Measurements from ENCODE around the gene MED8.

The MED8 gene

DNA sequence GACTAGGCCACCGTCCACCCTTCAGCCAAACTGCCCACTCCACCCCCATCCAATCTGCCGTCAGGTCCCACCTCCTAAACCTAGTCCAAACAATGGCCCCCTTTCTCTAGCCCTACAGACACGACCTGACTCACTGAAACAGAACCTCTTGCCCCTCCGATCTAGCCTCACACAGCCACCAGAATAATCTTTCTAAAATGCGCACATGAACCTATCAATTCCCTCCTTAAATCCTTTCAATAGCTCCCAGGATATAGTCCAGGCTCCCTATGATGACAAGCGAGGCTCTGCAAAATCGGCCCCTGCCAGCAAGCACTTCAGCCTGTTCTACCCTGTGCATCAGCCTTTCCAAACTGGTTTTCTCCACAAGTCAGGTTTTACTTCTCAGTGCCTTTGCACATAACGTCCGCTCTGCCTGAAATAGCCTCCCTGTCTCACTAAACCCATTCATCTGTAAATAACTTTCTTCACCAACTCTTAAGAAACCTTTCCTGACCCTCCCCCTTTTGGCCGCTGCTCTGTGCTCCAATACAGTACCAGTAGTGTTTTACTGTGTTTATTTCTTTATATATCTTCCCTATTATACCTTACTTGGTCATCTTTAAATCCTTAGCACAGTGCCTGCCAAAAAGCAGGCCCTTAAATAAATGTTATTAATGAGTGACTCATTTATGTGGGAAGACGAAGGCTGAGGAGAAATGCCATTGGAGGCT lies 39.9 kb downstream of the MED8 start:
- TF ChIP-seq ZNF274 (IDR thresholded peaks at IDR 0.05; ENCODE audit: low read depth, low read length), result no peak
- H3K4me3 ChIP-seq (ENCODE audit: low read length), result peak overlapping the region; percentile 62; the same call in 1 of the 2 replicates

DNA sequence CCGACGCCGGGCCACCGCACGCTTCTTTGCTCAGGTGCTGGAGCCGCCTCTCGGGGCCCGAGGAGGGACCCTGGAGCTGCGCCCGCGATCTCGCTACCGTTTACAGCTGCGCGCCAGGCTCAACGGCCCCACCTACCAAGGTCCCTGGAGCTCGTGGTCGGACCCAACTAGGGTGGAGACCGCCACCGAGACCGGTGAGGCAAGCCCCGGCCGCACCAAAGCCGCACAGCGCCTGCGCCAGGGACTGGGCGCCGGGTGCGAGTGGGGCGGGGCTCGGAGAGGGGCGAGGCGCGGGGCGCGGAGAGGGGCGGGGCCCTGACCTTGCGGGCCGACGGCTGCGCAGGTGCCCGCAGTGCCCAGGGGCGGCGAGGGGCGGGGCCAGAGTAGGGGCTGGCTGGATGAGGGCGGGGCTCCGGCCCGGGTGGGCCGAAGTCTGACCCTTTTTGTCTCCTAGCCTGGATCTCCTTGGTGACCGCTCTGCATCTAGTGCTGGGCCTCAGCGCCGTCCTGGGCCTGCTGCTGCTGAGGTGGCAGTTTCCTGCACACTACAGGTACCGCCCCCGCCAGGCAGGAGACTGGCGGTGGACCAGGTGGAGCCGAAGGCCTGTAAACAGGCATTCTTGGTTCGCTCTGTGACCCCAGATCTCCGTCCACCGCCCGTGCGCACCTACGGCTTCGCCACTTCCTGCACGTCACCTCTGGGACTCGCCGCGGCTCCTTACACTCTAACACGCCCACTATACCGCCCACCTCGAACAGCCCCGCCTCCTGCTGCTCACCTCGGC lies 40.6 kb downstream of the MED8 start:
- no peak for TF ChIP-seq ZNF274 (IDR thresholded peaks at IDR 0.05; ENCODE audit: low read depth, low read length)
- H3K4me3 ChIP-seq (ENCODE audit: low read length), result peak overlapping the region; percentile 62; the same call in 1 of the 2 replicates

DNA sequence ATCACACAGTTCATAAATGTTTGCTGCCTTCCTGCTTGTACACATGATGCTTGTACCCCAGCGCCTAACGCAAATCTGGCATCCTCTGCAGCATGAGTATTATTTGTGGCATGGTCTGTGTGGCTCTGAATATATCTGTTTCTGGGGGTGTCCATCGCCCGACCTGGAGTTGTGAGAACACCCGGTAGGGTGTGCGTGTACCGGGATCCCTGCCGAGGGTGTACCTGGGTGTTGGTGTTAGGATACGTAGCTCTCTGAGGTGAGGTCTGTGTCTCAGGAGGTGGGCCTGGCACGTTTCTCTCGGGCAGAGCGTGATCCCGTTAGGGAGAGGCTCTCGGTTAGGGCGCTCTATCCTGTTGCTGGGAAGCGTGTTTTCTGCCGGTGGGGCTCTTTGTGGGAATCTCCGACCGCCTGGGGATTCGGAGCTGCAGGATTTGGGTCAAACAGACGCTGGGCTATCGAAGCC lies 41.2 kb downstream of the MED8 start:
- no peak for TF ChIP-seq ZNF274 (IDR thresholded peaks at IDR 0.05; ENCODE audit: low read depth, low read length)
- H3K4me3 ChIP-seq (ENCODE audit: low read length), result peak overlapping the region; percentile 21; the same call in 1 of the 2 replicates

DNA sequence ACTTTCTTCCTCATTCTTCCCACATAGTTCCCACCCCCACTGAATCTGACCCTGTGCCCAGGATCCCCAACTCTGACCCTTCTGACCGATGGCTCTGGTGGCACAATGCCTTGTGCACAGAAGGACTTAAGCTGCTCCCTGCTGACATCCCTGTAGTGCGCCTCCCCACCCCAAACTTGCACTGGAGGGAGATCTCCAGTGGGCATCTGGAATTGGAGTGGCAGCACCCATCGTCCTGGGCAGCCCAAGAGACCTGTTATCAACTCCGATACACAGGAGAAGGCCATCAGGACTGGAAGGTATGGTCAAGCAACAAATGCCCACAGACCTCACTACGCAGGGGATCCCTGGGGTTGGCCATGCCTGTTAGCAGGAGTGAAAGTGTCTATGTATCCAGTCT lies 43.0 kb downstream of the MED8 start:
- TF ChIP-seq ZNF274 (IDR thresholded peaks at IDR 0.05; ENCODE audit: low read depth, low read length), result no peak
- no peak overlapping the region for H3K4me3 ChIP-seq (ENCODE audit: low read length)

DNA sequence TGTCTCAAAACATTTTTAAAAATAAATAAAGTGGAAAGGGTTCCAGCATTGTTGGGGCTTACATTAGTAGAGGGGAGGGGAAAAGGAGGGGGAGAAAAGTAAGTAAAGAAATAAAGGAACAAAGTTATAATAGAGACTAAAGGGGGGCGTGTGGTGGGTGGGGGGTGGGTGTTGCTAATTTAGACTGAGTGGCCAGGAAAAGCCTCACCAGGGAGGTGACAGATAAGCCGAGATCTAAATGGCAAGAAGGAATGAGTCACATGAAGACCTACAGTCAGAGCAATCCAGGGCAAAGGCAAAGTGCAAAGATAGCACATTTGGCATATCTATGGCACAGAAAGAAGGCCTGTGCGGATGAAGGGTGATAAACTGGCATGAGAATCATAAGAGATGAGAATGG lies 44.5 kb downstream of the MED8 start:
- TF ChIP-seq ZNF274 (IDR thresholded peaks at IDR 0.05; ENCODE audit: low read depth, low read length), result no peak
- no peak overlapping the region for H3K4me3 ChIP-seq (ENCODE audit: low read length)

DNA sequence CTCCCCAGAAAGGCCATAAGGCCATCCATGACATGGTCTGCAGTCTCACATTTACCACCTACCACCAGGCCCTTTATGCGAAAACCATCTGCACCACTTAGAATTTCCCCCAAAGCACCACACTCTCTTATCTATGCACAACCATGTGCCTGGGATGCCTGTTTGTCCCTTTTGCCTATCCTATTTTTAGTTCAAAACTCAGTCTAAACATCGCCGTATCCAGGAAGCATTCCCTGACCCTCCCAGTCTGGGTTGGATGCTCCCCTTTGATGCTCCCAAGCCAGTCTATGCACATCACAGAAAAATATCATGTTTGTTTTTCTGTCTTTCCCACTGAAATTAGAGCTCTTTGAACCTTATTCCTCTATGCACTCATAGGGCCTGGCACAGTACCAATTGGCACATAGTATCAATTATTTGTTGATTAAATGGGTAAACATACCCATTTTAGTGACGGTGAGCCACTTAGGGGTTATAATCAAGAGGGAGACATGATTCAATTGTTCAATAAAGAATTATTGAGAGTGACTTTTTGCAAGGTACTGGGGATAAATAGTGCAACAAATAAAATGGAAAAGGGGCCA lies 45.2 kb downstream of the MED8 start:
- H3K4me3 ChIP-seq (ENCODE audit: low read length), result no peak overlapping the region
- no peak for TF ChIP-seq ZNF274 (IDR thresholded peaks at IDR 0.05; ENCODE audit: low read depth, low read length)

DNA sequence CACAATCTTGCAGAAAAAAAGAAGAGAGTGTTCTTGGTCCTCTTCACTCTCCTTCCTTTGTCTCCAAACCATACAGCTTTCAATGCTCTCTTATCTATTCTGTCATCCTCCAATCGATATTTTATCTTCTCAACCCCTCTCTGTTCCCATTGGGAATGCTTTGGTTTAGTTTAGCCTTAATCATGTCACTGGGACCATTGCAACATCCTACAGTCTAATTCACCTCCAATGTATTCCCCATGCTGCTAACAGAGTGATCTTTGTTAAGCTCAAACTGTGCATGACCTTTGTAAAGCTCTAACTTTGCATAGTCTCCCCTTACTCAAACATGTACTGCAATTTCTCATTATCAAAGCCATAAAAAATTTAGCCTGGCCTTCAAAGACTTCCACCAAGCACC lies 49.0 kb downstream of the MED8 start:
- H3K4me3 ChIP-seq (ENCODE audit: low read length), result no peak overlapping the region
- TF ChIP-seq ZNF274 (IDR thresholded peaks at IDR 0.05; ENCODE audit: low read depth, low read length), result no peak

DNA sequence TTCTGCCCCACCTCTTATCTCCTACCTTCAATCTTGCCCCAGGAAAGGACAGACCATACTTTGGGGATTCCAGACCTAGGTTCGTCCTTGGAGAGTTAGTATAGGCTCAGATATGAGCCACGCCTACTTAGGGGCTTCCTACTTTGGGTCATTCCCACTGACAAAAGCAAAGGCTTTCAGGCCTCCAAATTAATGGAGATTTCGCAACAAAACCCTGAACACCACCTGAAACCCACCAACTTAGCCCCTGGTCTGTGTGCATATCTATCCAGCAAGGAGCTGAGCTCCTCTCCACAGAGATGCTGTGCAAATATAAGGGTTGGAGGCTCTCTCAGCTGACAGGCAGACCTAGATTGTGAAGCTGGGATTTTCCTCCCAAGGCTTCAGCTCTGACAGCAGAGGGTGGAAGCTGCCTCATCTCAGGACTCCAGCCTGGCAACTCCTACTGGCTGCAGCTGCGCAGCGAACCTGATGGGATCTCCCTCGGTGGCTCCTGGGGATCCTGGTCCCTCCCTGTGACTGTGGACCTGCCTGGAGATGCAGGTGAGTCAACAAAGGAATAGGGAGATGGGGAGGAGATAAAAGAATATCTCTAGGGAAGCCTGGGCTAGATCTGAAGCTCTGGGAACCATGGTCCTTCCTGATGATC lies 49.9 kb downstream of the MED8 start:
- TF ChIP-seq ZNF274 (IDR thresholded peaks at IDR 0.05; ENCODE audit: low read depth, low read length), result no peak
- no peak overlapping the region for H3K4me3 ChIP-seq (ENCODE audit: low read length)

DNA sequence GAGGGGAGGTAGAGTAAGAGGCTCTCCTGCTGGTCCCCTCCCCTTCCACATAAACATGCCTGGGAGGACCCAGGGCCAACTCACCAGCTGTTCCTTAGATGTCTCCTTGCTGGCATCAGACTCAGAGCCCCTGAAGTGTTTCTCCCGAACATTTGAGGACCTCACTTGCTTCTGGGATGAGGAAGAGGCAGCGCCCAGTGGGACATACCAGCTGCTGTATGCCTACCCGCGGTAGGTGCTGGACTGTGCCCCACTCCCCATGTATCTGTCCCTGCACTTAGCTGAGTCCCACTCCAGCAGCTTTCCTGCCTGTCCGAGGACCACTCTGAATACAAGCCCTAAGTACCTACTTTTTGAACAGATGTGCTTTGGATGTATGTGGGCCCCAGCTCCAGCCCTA lies 51.6 kb downstream of the MED8 start:
- TF ChIP-seq ZNF274 (IDR thresholded peaks at IDR 0.05; ENCODE audit: low read depth, low read length), result no peak
- H3K4me3 ChIP-seq (ENCODE audit: low read length), result no peak overlapping the region

DNA sequence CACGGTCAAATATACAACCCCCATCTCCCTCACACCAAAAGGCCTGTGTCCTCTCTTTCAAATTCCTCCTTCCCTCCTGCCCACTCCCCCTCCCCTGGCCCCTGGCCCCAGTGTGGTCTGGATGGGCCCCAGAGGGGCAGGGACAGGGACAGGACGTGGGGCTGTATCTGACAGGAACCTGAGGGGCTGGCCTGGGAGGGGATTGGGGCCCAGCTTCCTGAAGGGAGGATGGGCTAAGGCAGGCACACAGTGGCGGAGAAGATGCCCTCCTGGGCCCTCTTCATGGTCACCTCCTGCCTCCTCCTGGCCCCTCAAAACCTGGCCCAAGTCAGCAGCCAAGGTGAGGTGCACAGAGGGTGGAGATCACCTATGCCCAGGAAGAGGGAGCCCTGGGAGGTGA lies 52.0 kb downstream of the MED8 start, which contains the start of gene MPL:
Gene MPL, plus strand, starts transcription at position 231 of the 400 bp plus-strand sequence. Its CDS starts 31 bp downstream, at position 262.
- no peak for TF ChIP-seq ZNF274 (IDR thresholded peaks at IDR 0.05; ENCODE audit: low read depth, low read length)
- H3K4me3 ChIP-seq (ENCODE audit: low read length), result no peak within 1 kb of the TSS

DNA sequence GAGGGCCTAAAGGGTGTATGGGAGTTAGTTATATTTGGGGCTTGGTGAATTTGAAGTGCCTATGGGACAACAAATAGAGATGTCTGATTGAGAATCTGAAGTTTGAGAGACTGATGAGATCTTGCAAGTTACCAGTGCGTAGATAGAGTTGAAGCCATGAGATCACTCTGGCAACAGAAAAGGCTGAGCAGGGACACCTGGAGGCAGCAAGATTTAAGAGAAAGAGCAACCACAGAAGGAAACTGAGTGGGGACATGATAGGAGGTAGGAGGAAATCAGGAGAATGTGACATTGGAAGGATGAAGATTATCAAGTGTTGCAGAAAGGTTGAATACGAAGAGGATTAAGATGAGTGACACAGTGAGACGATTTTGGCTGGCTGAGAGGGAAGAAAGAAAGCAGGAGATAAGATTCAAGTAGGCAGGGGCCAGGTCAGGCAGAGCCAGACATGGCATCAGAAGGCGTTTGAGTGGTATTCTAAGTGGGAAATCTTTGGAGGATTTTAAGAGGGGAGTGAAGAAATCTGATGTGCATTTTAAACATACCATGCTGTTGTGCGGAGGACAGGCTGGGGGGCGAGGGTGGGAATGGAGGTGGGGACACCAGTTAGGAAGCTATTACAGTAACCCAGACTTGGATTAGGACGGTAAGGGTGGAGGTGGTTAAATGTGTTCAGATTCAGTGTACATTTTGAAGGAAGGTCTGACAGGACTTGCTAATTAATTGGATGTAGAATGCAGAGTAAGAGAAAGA lies 55.0 kb downstream of the MED8 start:
- no peak overlapping the region for H3K4me3 ChIP-seq (ENCODE audit: low read length)
- no peak for TF ChIP-seq ZNF274 (IDR thresholded peaks at IDR 0.05; ENCODE audit: low read depth, low read length)

Measured in GM08714 (cell line).